Brain pericyte (primary cell): ENCODE results near the gene SIVA1.
"Not testable (repeated sequence)": the region's sequence is repeated elsewhere in the genome, so short reads cannot be mapped to it uniquely, and the experiment has no call there.

Source experiments
- DNase-seq: peaks from one replicate; pipeline ENCODE4 v3.0.0-alpha.2; 2012; ENCODE audit warnings: low read depth, low spot score

SIVA1 gene

GRCh38 chr14:104719343-104719742 is 33.6 kb upstream of the SIVA1 start:
- no peak for DNase-seq

GRCh38 chr14:104721505-104722431 is 31.2 kb upstream of the SIVA1 start:
- DNase-seq: no peak

GRCh38 chr14:104722938-104723650 is 29.9 kb upstream of the SIVA1 start:
- DNase-seq: no peak

- DNase-seq: no peak
These were observed 29.1 kb upstream of the SIVA1 start, which contains the start of gene ADSS1 for GRCh38 chr14:104723651-104724406. Gene ADSS1 (plus strand): TSS chr14:104724229. CDS start chr14:104724271, 42 bp downstream.

GRCh38 chr14:104724407-104724980 is 28.5 kb upstream of the SIVA1 start:
- DNase-seq: no peak

- no peak for DNase-seq
These were observed 27.8 kb upstream of the SIVA1 start for GRCh38 chr14:104724981-104725771.

GRCh38 chr14:104725772-104726548 is 27.0 kb upstream of the SIVA1 start:
- DNase-seq: no peak

- DNase-seq: no peak
These were observed 26.1 kb upstream of the SIVA1 start for GRCh38 chr14:104726600-104727451.

- DNase-seq: no peak
These were observed 24.3 kb upstream of the SIVA1 start for GRCh38 chr14:104728631-104729030.

- not testable (repeated sequence) for DNase-seq
These were observed 23.6 kb upstream of the SIVA1 start for GRCh38 chr14:104729176-104729834.

- no peak for DNase-seq
These were observed 23.1 kb upstream of the SIVA1 start for GRCh38 chr14:104729835-104730181.

GRCh38 chr14:104730487-104730886 is 22.5 kb upstream of the SIVA1 start:
- DNase-seq: no peak

GRCh38 chr14:104731320-104732294 is 21.3 kb upstream of the SIVA1 start:
- no peak for DNase-seq

- DNase-seq: no peak
These were observed 20.6 kb upstream of the SIVA1 start for GRCh38 chr14:104732355-104732804.

- no peak for DNase-seq
These were observed 19.8 kb upstream of the SIVA1 start for GRCh38 chr14:104732931-104733681.

- DNase-seq: no peak
These were observed 18.8 kb upstream of the SIVA1 start for GRCh38 chr14:104734051-104734587.
